ENCODE measurements around the gene INPP5K.

The INPP5K gene

DNA sequence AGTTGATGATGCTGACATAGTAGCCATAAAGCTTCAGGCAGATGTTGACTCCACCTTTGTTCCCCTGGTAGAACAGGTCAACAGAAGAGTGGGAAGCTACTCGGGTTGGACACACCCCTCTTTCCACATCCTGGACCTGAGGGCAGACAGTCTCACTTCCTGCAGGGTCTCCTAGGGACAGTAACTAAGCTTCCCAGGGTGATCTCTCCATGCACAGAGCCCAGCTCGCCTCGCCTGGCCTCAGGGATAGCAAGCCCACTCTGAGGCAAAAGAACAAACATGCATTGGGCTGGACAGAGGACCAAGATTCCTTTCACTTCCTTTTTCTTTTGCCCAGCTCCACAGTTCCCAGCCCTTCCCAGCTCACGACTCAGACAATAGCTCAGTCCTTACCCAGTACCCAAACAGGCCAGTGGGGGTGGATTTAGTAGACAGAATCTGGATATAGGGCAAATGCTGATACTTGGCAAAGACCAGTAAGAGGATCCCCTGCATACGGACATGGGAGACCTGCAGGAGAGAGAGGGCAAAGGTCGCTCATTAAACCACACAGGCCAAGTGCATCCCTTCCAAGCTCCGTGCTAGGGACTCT, 7.0 kb downstream of the INPP5K start:
- no peak for TF ChIP-seq CTCF (IDR thresholded peaks at IDR 0.05)

- no peak for TF ChIP-seq CTCF (IDR thresholded peaks at IDR 0.05)
Observed at GRCh38 chr17:1506649-1507267, 9.7 kb downstream of the INPP5K start.

GRCh38 chr17:1505586-1505985, 10.8 kb downstream of the INPP5K start:
- no peak for TF ChIP-seq CTCF (IDR thresholded peaks at IDR 0.05)

- TF ChIP-seq CTCF (IDR thresholded peaks at IDR 0.05), result no peak
Observed at GRCh38 chr17:1504866-1505265, 11.5 kb downstream of the INPP5K start.

DNA sequence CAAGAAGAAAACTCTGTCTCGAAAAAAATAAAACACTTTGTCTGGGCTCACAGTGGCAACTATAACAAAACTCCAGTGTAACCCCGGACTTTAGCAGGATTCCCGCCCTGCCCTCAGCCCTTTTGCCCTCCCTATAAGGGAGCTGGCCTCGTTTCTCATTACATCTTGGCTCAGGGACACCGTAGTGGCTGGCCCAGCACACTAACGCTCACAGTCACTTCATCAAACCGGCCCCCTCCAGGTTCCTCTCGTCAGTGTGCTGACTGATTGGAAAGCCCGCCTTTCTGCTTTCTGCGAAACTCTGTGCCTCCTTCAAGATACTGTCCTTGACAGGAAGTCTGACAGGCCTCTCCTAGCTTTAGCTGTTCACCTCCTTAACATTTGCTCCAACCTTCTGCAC, 12.7 kb downstream of the INPP5K start:
- TF ChIP-seq CTCF (IDR thresholded peaks at IDR 0.05), result no peak

GRCh38 chr17:1498869-1499268, 17.5 kb downstream of the INPP5K start:
- no peak for TF ChIP-seq CTCF (IDR thresholded peaks at IDR 0.05)

DNA sequence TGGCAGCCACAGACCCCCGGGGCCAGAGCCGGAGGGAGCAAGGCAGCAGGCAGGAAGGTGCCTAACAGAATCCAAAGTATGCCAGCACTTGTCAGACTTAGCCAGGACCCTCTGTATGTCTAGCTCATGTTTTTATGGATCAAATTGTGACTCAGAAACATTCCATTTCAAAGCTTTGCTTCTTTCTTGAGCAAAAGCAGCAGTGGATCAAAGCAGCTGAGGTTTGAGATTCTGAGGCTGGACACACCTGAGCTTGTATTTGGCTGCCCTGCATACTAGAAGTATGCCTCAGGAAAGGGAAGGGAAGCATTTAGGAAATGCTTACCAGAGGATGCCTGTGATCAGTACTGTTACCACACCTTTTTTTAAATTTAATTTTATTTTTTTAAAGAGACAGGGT, 18.2 kb downstream of the INPP5K start:
- TF ChIP-seq CTCF (IDR thresholded peaks at IDR 0.05), result no peak

GRCh38 chr17:1497831-1498230, 18.6 kb downstream of the INPP5K start:
- TF ChIP-seq CTCF (IDR thresholded peaks at IDR 0.05), result no peak
